Activated T-cell treated with anti-CD3 and anti-CD28 coated beads for 24 hours (primary cell): ENCODE data around the gene MID1.

Experiments
- DNase-seq: peaks from one replicate; pipeline ENCODE4 v3.0.0-alpha.2; 2020; ENCODE audit warnings: low read depth

Gene MID1

DNA sequence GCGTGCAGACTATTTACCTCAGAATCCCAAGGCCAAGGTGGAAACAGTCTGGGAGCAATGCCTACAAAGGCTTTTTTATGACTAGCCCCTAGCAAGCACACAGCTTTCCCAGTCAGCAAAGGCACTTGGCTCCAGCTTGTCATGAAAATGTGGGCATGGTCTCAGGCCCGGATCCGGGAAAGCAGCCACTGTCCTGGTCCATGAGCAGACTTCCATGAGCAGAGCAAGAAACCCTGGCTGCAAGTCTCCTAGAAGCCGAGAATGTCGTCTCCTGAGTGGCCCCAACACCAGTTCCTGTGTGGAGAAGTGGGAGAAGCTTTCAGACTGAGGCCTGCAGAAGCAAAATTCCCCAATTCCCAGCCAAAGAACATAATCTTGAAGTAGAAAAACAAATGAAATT is 190.5 kb downstream of the MID1 start:
- no peak for DNase-seq

DNA sequence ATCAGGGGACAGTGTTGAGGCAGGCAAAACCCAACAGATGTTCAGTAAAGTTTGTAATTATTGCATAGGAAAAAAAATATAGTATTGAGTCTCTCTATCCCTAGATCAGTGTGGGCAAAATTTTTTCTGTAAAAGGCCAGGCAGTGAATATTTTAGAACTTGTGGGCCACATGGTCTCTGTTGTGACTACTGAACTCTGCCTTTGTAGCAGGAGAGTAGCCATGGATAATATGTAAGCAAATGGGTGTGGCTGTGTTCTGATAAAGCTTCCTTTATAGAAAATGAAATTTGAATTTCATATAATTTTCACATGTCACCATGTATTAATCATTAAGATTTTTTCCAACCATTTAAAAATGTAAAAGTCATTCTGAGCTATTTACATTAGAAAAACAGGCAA is 193.1 kb downstream of the MID1 start:
- no peak for DNase-seq

DNA sequence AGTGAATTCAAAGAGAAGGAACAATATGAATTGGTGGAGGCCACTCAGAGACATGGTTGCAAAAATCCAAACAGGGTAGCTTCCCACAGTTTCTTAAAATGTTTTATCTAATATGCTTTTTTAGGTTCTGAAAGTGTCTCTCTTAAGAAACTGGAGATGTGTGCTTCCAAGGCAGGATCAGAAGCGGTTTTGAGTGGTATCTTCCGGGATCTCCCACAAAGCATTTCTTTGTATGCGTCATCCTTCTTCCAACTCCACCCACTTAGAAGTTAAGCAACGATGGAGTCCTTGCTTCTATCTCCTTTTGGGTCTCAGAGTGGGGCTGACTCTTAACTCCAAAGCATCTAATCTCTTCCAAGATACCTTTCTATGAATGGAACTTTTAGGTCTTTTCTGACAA is 196.7 kb downstream of the MID1 start:
- no peak for DNase-seq

DNA sequence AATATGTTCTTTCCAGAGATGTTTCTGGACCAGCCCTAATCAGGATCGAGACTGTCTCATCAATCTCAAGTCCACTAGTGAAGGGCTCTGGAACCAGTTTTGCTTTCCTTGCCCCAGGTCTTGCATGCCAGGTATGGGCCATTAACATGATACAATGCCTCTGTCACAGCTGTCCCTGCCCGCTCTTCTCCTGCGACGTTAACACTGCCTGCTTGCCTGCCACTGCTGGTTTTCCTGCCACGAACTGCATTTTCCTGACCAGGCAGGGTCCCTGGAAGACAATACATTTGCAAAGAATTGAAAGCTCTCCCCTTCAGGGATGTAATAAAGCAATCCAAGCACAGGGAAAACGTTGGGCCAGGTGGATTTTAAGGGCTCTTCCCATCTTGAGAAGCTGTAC is 200.3 kb downstream of the MID1 start:
- DNase-seq: no peak

DNA sequence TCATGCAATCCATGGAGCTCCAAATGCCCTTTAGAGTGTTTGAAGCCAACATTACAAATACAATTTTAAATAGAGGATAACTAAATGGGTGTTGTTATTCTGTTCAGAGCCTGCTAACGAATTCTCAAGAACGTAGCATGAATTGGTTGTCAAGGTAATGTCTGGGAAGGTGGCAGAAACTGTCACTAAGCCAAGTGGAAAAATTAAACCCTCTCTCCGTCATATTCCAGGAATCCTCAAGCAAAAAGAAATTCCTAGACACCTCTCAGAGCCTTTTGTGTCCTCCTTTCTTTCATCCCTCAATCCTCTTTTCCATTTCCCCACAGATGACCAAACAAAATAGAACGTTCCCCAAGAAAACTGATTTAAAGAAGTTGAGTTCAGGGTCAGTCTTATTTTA is 204.0 kb downstream of the MID1 start:
- no peak for DNase-seq

DNA sequence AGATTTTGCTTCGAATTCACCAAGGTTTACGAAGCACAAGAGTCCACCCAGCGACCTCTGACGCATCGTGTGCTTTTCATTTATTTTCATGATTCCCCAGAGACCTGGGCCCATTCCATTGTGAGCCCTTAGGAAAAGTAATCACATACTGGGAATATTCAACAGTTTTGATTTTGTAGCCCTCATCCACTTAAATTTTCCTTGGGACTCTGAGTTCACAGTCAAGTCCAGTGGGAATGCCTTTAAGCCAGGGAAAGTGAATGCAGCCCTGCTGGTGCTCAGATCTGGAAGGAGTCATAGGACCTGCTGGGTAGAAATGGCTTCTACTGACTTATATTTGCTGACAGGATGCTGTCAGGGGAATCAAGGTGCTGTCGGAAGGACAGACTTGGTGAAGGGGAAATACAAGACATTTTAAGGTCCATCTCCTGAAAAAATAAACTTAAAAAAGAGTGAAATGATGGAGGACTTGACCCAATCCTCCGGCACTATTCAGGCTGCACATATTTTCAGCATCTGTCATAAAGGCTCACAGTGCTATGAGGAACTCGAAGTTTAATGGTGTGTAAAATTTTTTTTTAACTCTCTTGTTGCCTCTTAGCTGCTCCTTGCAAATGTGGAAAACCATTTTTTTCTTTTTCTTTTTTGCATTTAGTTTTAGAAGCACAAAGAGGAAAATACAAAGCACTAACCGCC is 204.9 kb downstream of the MID1 start:
- DNase-seq: no peak

DNA sequence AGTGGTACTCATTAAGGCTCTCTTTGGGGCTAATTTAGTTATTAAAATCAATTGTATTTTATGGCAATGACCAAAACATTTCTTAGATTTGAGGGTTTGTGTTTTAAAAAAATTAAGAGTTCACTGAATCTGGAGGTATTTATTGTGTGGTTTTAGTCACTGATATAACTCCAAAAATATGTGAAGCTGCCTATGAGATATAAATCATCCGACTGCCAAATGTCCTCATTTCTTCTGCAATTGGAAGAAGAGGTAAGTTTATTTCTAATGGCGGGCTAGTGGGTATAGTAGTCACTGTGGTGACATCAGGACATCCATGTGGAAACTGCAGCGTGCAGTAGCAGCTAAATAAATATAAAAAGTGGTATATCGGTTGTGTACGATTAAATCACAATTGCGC is 205.5 kb downstream of the MID1 start:
- DNase-seq: no peak

DNA sequence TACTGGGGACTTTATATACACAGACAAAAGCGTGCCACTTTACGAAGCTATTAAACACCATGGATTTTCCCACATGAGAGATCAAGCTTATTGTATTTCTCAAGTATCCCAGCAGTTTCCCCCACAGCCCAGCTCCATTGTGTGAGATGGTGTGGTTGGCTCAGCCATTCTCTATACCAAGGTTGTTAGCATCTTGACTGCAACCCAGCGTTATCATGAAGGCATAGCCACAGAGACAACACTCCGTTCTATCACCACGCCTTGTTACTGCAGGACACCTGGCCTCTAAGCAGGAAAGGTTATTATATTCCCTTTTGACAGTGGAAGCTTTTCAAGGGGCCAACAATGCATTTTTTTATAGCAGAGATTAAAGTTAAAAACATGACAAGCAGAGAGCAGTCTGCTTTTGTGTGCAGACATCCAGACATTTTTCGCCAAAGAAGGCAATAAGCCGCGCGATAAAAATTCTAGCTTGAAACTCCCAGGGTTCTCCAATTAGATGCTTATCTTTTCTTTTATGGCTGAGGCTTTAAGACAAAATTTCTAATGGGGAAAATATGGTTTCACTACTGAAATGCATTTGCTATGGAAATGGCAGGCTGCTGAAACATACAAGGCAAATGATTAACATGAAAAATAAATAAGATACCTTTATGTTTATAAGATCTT is 206.1 kb downstream of the MID1 start:
- DNase-seq: no peak

DNA sequence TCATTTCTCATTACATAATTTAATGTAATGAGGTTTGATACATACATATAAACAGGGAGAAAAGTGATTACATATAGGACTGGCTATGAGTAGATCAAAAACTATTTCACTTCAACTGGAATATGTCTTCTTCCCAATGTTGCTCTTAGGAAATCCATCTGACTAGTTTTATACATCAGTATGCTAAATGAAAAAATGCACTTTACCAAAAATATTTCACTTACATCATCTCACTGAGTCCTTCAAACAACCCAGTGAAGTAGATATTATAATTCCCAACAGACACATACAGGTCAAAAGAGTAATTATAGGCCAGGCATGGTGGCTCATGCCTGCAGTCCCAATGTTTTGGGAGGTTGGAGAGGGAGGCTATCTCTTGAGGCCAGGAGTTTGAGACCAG is 215.9 kb downstream of the MID1 start:
- DNase-seq: no peak

DNA sequence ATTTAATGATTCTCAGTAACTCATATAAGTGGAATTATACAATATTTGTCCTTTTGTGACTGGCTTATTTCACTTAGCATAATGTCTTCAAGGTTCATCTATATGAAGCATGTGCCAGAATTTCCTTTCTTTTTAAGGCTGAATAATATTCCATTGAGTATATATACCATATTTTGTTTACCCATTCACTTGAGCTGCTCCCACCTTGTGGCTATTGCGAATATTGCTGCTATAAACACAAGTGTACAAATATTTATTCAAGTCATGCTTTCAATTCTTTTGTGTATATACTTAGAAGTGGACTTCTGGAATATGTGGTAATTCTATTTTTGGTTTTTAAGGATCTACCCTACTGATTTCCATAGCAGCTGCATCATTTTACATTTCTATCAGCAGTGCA is 219.1 kb downstream of the MID1 start:
- DNase-seq: no peak

DNA sequence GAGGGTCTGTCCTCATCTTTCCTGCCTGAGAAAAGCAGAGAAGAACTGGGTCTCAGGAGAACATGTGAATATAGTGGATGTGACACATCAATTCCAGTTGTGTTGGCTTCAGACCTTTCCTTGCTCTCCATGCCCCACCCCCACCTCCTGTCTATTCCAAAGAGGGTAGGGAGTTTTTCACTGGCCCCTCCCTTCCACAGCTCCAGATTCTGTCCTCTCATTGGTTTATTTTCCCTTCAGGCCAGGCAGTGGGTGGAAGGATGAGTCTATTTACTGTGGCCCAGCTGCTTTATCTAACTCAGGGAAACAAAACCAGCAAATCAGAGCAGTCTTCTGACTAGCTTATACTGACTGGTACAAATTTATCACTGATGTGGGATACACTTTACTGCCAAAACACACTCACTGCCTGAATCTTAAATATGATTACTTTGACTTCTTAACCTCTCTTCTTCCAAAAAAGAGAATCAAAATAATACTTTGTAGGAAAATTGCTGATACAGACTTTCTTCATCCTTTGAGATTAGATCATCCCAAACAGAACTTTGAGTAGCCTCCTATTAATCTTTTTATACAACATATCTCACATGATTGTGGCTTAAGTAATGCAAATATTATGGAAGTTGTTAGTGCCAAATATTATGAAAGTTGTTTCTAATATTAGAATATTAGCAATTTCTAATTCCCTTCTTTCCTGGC is 221.2 kb downstream of the MID1 start:
- no peak for DNase-seq

DNA sequence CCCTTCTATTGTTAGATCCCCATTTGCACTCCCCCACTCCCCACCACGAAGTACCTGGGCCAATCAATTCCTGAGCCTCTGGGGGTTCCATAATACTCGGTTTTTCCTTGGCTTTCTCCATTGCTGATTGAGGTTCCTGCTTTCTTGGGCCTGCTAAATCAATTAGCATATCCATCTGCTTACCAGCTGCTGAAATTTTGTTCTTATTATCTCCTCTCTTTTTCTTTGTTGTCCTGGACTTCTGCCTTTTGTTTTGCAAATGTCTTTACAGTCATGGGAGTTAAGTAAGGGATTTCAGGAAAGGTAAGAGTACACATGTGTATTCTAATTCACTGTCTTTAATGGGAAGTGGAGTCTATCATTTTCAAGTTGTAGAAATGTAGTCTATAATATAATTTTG is 222.2 kb downstream of the MID1 start:
- no peak for DNase-seq

DNA sequence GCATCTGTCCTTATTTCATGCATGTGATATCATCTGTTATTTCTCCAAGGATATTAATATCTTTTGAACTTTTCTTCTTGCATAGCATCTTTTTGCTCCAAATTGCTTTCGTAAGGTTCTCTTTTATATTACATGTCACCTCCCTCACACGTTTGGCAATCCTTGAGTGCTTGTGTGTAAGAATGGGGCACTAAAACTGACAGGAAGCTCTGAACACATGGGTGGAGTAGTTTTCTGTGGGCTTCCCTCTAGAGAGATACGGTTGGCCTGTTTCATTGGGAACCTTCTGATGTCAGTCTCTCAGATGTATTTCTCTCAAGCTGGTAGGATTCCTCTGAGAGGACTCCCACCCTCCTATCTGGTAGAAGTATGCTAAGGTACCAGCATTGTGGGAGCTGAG is 223.0 kb downstream of the MID1 start:
- no peak for DNase-seq

DNA sequence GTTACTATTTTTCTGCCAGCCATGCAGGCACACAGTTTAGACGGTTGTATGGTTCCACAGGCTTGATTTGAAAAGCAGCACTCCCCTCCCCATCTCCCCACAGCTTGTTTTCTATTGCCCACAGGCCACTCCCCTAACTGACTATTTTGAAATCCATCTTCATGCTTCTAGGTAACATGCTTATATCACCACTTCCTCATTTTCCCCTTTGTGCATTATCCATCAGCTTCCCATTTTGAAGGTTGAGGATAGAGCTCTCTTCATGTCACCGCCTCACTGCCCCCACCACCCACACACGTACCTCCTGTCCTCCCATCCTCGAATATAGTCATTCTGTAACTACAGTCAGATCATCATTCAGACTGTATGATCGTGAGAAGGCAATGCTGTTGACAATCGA is 224.7 kb downstream of the MID1 start:
- no peak for DNase-seq
